Kidney (tissue), 14 donors: ENCODE data around the gene C16orf90. TPM values are rescaled to one million over a fixed set of nuclear protein-coding genes. Genes with fewer than 3 reads are reported as not detected.

ENCODE experiments used
- DNase-seq, 5 donors: peaks; one replicate each; pipeline ENCODE4 v3.0.0-alpha.2; 2013 to 2020
- FAIRE-seq: peaks from 2 replicates; lab custom pipeline; 2012; peaks lifted over from hg19 to GRCh38; lab: Jason Lieb, UNC
- H3K27ac ChIP-seq, 2 donors: one replicate each; pipeline ENCODE4 v1.7.0; 2013; ENCODE audit warnings: low read depth in 2 of 2, low read length in 2 of 2, inconsistent platforms in 1 of 2
- H3K27me3 ChIP-seq: one replicate; pipeline ENCODE4 v1.7.1; 2013; ENCODE audit warnings: low read length, inconsistent platforms; ENCODE audit not compliant: control insufficient read depth, insufficient read depth
- H3K36me3 ChIP-seq, 3 donors: one replicate each; pipeline versions ENCODE4 v1.7.0 to v1.7.1; 2013; ENCODE audit warnings: low read length in 3 of 3, control low read depth in 1 of 3, inconsistent platforms in 1 of 3; ENCODE audit not compliant: insufficient read depth in 3 of 3, control insufficient read depth in 2 of 3
- H3K4me1 ChIP-seq, 3 donors: one replicate each; pipeline versions ENCODE4 v1.7.0 to v1.7.1; 2013; ENCODE audit warnings: low read length in 3 of 3, inconsistent platforms in 1 of 3, low read depth in 1 of 3; ENCODE audit not compliant: control insufficient read depth in 2 of 3, insufficient read depth in 2 of 3
- H3K4me3 ChIP-seq, 3 donors: one replicate each; pipeline versions ENCODE4 v1.7.0 to v1.8.1; 2013; ENCODE audit warnings: low read length in 3 of 3, control low read depth in 1 of 3, inconsistent platforms in 1 of 3
- H3K9ac ChIP-seq, 3 donors: one replicate each; pipeline versions ENCODE4 v1.7.0 to v1.7.1; 2013; ENCODE audit warnings: low read length in 3 of 3, control low read depth in 1 of 3, inconsistent platforms in 1 of 3
- H3K9me3 ChIP-seq, 3 donors: one replicate each; pipeline versions ENCODE4 v1.7.0 to v1.7.1; 2013; ENCODE audit warnings: low read length in 3 of 3, control low read depth in 1 of 3, inconsistent platforms in 1 of 3; ENCODE audit not compliant: control insufficient read depth in 2 of 3, insufficient read depth in 1 of 3
- intact Hi-C: fragments of 100-400 bp; cut with DNase I; formaldehyde crosslinking; loops from one replicate; pipeline ENCODE4 v1.11.1; 2022
- polyA plus RNA-seq: library from polyadenylated mRNA; stranded (reverse); fragments of 350-450 nt; fragmentation: Illumina TruSeq; extraction: RNeasy Lipid Tissue Mini Kit (QIAGEN cat#74804); gene quantifications from one replicate; pipeline ENCODE4 v1.2.3, GENCODE V29; 2014; ENCODE audit warnings: low read depth, low replicate concordance; ENCODE audit not compliant: insufficient read depth
- total RNA-seq: library from RNA; stranded (reverse); fragmentation: NEBNext Ultra II Directional; extraction: Animal tissue kit (Norgen Biotek cat#: 25700); gene quantifications from one replicate; pipeline ENCODE4 v1.2.1, GENCODE V29; 2021
- TF ChIP-seq, protein P1 (sequence below): IDR thresholded peaks from 3 replicates; pipeline ENCODE4 v1.5.1; 2012; ENCODE audit warnings: mild to moderate bottlenecking, moderate library complexity, borderline replicate concordance; ENCODE audit not compliant: insufficient read depth; ENCODE audit errors: extremely low read depth
- donor health status: control.
- donor health status: control.
- donor health status: control.
- donor health status: control.
- donor health status: control.
- donor health status: DM: yes; HTN: yes; CAD: no.
- donor health status: Normal renal cell carcinoma (clear cell type).

Gene C16orf90
- total and polyA plus RNA-seq, 2 donors from 2014 or later: not detected

DNA sequence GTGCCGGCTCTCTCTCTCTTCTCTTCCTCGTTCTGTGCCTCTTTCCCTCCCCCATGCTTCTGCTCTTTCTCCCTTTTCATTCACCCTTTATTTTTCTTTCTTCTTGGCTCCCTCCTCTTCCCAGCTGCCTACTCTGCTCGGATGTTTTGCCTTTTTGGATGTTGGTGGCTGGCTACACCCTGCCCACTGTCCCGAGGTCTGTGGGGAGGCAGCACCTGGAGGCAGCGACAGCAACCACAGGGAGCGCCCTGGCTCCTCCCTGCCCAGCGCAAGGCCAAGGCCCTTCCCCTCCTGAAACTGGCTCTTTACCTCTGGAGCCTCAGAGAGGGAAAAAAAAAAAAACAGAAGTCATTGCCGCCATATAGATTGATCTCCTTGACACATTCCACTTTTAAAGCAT, 25.6 kb upstream of the C16orf90 start:
- FAIRE-seq: no peak
- H3K9me3 ChIP-seq: no peaks in the 10 kb centered on the region
- peaks cover 10 to 56% (median 37%) of the 10 kb centered on the region in 3 donors for H3K36me3 ChIP-seq
- H3K27ac ChIP-seq: no peak overlapping the region
- no peaks in the 10 kb centered on the region for H3K27me3 ChIP-seq
- intact Hi-C loops: no loop called here
- TF ChIP-seq, protein P1, sequence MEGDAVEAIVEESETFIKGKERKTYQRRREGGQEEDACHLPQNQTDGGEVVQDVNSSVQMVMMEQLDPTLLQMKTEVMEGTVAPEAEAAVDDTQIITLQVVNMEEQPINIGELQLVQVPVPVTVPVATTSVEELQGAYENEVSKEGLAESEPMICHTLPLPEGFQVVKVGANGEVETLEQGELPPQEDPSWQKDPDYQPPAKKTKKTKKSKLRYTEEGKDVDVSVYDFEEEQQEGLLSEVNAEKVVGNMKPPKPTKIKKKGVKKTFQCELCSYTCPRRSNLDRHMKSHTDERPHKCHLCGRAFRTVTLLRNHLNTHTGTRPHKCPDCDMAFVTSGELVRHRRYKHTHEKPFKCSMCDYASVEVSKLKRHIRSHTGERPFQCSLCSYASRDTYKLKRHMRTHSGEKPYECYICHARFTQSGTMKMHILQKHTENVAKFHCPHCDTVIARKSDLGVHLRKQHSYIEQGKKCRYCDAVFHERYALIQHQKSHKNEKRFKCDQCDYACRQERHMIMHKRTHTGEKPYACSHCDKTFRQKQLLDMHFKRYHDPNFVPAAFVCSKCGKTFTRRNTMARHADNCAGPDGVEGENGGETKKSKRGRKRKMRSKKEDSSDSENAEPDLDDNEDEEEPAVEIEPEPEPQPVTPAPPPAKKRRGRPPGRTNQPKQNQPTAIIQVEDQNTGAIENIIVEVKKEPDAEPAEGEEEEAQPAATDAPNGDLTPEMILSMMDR: no peak
- no peaks in the 10 kb centered on the region for H3K4me1 ChIP-seq
- no peak overlapping the region for H3K9ac ChIP-seq
- H3K4me3 ChIP-seq: no peak overlapping the region
- peak in 1 of 5 donors; percentile 26 for DNase-seq

DNA sequence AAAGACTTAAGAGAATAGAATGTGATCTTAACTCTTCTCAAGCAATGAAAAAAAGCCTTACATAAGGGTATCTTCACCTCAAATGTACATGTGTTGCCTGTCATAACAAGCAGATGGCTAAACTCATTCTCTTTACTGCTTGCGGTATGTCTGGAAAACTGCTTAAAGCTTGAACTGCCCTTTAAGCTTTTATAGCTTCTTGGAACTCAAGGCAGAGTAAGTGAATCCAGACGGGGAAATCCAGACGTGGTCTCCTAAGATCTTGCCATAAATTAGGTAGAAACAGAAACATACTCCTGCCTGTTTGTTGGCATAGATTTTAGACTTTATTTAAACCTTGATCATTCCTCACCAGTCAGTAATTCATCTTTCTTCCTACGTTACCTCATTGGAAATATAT, 25.1 kb upstream of the C16orf90 start:
- Histone ChIP-seq H3K9me3 (no peaks in the 10 kb centered on the region), H3K36me3 (peaks cover 10 to 56% (median 39%) of the 10 kb centered on the region in 3 donors), H3K4me3 (no peak overlapping the region), H3K4me1 (no peaks in the 10 kb centered on the region), H3K27me3 (no peaks in the 10 kb centered on the region), H3K9ac (no peak overlapping the region), H3K27ac (no peak overlapping the region)
- FAIRE-seq: no peak
- intact Hi-C loops: no loop called here
- TF ChIP-seq, protein P1: no peak
- DNase-seq: peak in 3 of 5 donors; percentile 9 to 94 (median 80)

DNA sequence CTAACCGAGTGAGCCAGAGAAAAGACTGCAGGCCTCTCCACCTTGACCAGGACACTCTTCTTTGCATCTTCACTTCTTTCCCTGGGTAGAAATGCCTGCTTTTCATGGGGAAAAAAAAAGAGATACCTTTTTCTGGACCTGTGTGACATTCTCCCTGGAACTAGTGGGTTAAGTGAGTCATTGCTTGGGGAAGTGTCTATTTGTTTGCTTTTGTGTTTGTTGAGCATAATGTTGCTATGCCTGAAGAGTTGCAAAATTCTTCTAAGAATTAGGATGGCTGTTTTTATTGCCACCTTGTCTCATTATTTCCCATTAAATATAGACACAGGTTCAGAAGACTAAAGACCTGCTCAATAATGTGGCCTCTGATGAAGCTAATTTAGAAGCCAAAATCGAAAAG, 24.3 kb upstream of the C16orf90 start:
- H3K4me1 ChIP-seq: no peaks in the 10 kb centered on the region
- H3K36me3 ChIP-seq: peaks cover 8 to 52% (median 34%) of the 10 kb centered on the region in 3 donors
- no peak overlapping the region for H3K9ac ChIP-seq
- FAIRE-seq (no peak), DNase-seq (no peak)
- H3K4me3 ChIP-seq: no peak overlapping the region
- no peaks in the 10 kb centered on the region for H3K9me3 ChIP-seq
- intact Hi-C loops: no loop called here
- no peak overlapping the region for H3K27ac ChIP-seq
- TF ChIP-seq, protein P1: no peak
- no peaks in the 10 kb centered on the region for H3K27me3 ChIP-seq

DNA sequence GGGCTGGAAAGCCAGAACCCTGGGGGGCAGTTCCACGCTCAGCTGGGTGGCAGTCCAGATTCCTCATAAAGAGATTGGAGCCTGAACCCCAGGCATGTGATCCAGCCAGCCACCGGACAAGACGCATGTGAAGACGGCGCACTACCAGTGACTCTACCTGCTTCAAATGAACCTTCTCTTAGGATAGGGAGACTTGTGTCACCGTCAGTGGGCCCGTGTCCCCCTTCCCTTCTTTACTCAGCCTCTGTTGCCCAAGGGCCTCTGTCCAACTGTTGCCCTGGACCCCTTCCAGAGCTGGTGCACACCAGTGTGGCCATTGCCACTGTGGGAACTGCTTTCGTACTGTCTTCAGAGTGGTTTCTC, 23.7 kb upstream of the C16orf90 start:
- Histone ChIP-seq H3K4me1 (no peaks in the 10 kb centered on the region), H3K36me3 (peaks cover 8 to 55% (median 39%) of the 10 kb centered on the region in 3 donors), H3K9me3 (no peaks in the 10 kb centered on the region), H3K27me3 (no peaks in the 10 kb centered on the region), H3K27ac (no peak overlapping the region), H3K4me3 (no peak overlapping the region), H3K9ac (no peak overlapping the region)
- intact Hi-C loops: no loop called here
- TF ChIP-seq, protein P1: no peak
- FAIRE-seq: no peak
- peak in 1 of 5 donors; percentile 11 for DNase-seq
